Endodermal cell (in vitro differentiated cells): Measurements from ENCODE around the gene ADAMTS12. TPM values are rescaled to one million over a fixed set of nuclear protein-coding genes. Genes with fewer than 3 reads are reported as not detected.

Source experiments
- DNase-seq: peaks from one replicate; pipeline ENCODE4 v3.0.0-alpha.2; 2017
- H3K27ac ChIP-seq: 2 replicates; pipeline ENCODE4 v1.5.1; 2013; ENCODE audit warnings: mild to moderate bottlenecking, low read depth, low read length, moderate library complexity
- H3K27me3 ChIP-seq: 2 replicates; pipeline ENCODE4 v1.6.1; 2013; ENCODE audit warnings: mild to moderate bottlenecking, low read length, moderate library complexity; ENCODE audit not compliant: insufficient read depth, control insufficient read depth, poor library complexity, severe bottlenecking
- H3K36me3 ChIP-seq: 2 replicates; pipeline ENCODE4 v1.7.0; 2013; ENCODE audit warnings: mild to moderate bottlenecking, low read length, moderate library complexity; ENCODE audit not compliant: control insufficient read depth, insufficient read depth
- H3K4me1 ChIP-seq: one replicate; pipeline ENCODE4 v1.7.0; 2013; ENCODE audit warnings: low read length; ENCODE audit not compliant: control insufficient read depth, insufficient read depth
- H3K4me3 ChIP-seq: 2 replicates; pipeline ENCODE4 v1.5.1; 2013; ENCODE audit warnings: mild to moderate bottlenecking, low read length, moderate library complexity
- H3K9ac ChIP-seq: 2 replicates; pipeline ENCODE4 v1.6.1; 2013; ENCODE audit warnings: mild to moderate bottlenecking, low read length, moderate library complexity; ENCODE audit not compliant: poor library complexity, severe bottlenecking; ENCODE audit errors: extremely low read depth
- H3K9me3 ChIP-seq: 2 replicates; pipeline ENCODE4 v1.6.1; 2013; ENCODE audit warnings: mild to moderate bottlenecking, low read length, moderate library complexity; ENCODE audit not compliant: control insufficient read depth
- H3K27ac Mint-ChIP-seq: 2 replicates; pipeline ENCODE4 v1.8.0; 2020; ENCODE audit warnings: mixed read lengths
- H3K27me3 Mint-ChIP-seq: 2 replicates; pipeline ENCODE4 v1.8.0; 2021; ENCODE audit warnings: mild to moderate bottlenecking, mixed read lengths; ENCODE audit not compliant: insufficient read depth
- H3K36me3 Mint-ChIP-seq: 2 replicates; pipeline ENCODE4 v1.8.0; 2020; ENCODE audit warnings: low read depth, mixed read lengths
- H3K4me1 Mint-ChIP-seq: 2 replicates; pipeline ENCODE4 v1.8.0; 2020; ENCODE audit warnings: mixed read lengths
- H3K4me3 Mint-ChIP-seq: 2 replicates; pipeline ENCODE4 v1.8.0; 2020; ENCODE audit warnings: mild to moderate bottlenecking, moderate library complexity, mixed read lengths
- H3K9me3 Mint-ChIP-seq: 2 replicates; pipeline ENCODE4 v1.8.0; 2020; ENCODE audit warnings: mild to moderate bottlenecking, mixed read lengths
- WGBS, 2 experiments: methylation state at CpG; one replicate each; pipeline versions ENCODE4 v1.1.5 to v1.1.7; 2013; ENCODE audit warnings: missing lambda C conversion rate in 2 of 2, mixed read lengths in 1 of 2; ENCODE audit not compliant: insufficient coverage in 1 of 2, insufficient read length in 1 of 2; 5-methylcytosine and 5-hydroxymethylcytosine counted together
- total RNA-seq, 2 donors: library from RNA; stranded (reverse); fragmentation: NEBNext Ultra II Directional in 1 of 2; extraction: Animal tissue kit (Norgen Biotek cat#: 25700) in 1 of 2; gene quantifications; 2 replicates in 1 of 2; 3 replicates in 1 of 2; pipeline ENCODE4 v1.2.1, GENCODE V29; 2021
- TF ChIP-seq, protein P1 (sequence below): fragments of 200-600 bp; sonication (generic); conservative IDR thresholded peaks from 2 replicates; pipeline ENCODE4 v1.5.0; 2021; ENCODE audit warnings: antibody characterized with exemption, mild to moderate bottlenecking

The ADAMTS12 gene
- total RNA-seq, 2 donors from 2014 or later = 80.2 to 123 TPM

DNA sequence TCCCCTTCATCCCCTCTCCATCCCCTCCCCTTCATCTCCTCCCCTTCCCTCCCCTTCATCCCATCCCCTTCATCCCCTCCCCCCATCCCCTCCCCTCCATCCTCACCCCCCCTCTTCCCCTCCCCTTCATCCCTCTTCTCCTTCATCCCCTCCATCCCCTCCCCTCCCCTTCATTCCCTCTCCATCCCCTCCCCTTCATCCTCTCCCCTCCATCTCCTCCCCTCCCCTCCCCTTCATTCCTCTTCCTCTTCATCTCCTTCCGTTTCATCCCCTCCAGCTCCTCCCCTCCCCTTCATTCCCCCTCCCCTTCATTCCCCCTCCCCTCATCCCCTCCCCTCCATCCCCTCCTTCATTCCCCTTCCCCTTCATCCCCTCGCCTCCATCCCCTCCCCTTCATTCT is 410.9 kb downstream of the ADAMTS12 start:
- no peak overlapping the region for H3K9ac ChIP-seq
- H3K4me3 ChIP-seq = no peak overlapping the region
- no peaks in the 10 kb centered on the region for H3K9me3 ChIP-seq
- Mint-ChIP-seq H3K27ac (no peak overlapping the region), H3K4me1 (peaks cover 15% of the 10 kb centered on the region), H3K27me3 (no peaks in the 10 kb centered on the region), H3K36me3 (peaks cover 31% of the 10 kb centered on the region), H3K4me3 (no peak overlapping the region), H3K9me3 (no peaks in the 10 kb centered on the region)
- no peak overlapping the region for H3K27ac ChIP-seq
- H3K36me3 ChIP-seq = peaks cover 14% of the 10 kb centered on the region
- WGBS, 2 experiments = 82% methylated on average over 2 of the region's 2 CpGs; no CpG with 5 or more reads in 1 of the 2 experiments
- TF ChIP-seq, protein P1, sequence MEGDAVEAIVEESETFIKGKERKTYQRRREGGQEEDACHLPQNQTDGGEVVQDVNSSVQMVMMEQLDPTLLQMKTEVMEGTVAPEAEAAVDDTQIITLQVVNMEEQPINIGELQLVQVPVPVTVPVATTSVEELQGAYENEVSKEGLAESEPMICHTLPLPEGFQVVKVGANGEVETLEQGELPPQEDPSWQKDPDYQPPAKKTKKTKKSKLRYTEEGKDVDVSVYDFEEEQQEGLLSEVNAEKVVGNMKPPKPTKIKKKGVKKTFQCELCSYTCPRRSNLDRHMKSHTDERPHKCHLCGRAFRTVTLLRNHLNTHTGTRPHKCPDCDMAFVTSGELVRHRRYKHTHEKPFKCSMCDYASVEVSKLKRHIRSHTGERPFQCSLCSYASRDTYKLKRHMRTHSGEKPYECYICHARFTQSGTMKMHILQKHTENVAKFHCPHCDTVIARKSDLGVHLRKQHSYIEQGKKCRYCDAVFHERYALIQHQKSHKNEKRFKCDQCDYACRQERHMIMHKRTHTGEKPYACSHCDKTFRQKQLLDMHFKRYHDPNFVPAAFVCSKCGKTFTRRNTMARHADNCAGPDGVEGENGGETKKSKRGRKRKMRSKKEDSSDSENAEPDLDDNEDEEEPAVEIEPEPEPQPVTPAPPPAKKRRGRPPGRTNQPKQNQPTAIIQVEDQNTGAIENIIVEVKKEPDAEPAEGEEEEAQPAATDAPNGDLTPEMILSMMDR = no peak
- no peak for DNase-seq
- no peaks in the 10 kb centered on the region for H3K27me3 ChIP-seq
- H3K4me1 ChIP-seq = peaks cover 8% of the 10 kb centered on the region

DNA sequence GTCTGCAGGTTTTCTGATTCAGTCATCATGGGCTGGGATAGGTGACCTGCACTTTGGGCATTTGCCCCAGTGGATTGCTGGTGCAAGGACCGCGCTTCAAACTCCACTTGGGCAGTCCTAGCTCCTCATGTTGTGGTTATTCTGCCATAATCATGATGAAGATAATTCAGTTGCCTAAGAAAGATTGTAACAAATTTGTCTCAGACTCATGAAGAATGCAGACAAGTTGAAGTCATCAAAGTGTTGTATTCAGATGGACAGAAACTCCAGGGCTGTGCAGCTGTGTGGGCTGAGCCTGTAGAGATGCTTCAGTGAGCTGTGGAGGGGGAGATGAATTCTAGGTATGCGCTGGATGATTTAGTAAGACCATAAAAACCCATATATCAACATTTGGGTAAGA is 412.5 kb downstream of the ADAMTS12 start:
- Histone ChIP-seq H3K27me3 (no peaks in the 10 kb centered on the region), H3K27ac (no peak overlapping the region), H3K4me1 (peaks cover 8% of the 10 kb centered on the region), H3K9me3 (peaks cover 15% of the 10 kb centered on the region), H3K4me3 (no peak overlapping the region), H3K9ac (no peak overlapping the region), H3K36me3 (peaks cover 29% of the 10 kb centered on the region)
- Mint-ChIP-seq H3K36me3 (peaks cover 46% of the 10 kb centered on the region), H3K4me1 (peaks cover 12% of the 10 kb centered on the region), H3K27ac (peak overlapping the region; percentile 46), H3K9me3 (peaks cover 2% of the 10 kb centered on the region), H3K27me3 (no peaks in the 10 kb centered on the region), H3K4me3 (no peak overlapping the region)
- 96% methylated on average over 2 of the region's 3 CpGs; no CpG with 5 or more reads in 1 of the 2 experiments for WGBS, 2 experiments
- no peak for DNase-seq
- TF ChIP-seq, protein P1 = no peak

DNA sequence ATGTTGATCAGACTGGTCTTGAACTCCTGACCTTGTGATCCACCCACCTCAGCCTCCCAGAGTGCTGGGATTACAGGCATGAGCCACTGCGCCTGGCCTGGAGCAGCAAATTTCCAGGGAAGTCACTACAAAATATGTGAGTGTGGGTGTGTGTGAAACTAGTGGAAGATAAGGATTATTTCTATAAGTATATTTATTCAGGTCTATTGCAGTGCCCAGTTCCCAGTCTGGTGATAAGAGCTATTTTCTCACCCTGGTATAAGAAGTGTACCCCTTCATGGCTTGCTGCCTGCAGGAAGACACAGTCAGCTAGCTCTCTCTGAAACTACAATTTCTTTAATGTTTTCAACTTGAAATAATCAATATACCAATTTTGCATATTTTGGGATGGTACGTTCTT is 414.0 kb downstream of the ADAMTS12 start:
- H3K36me3 ChIP-seq = peaks cover 43% of the 10 kb centered on the region
- TF ChIP-seq, protein P1 = no peak
- H3K4me1 Mint-ChIP-seq = peaks cover 17% of the 10 kb centered on the region
- H3K4me3 Mint-ChIP-seq = no peak overlapping the region
- WGBS, 2 experiments = 94 to 100% methylated on average over 1 to 2 of the region's 2 CpGs
- H3K4me1 ChIP-seq = peaks cover 7% of the 10 kb centered on the region
- no peaks in the 10 kb centered on the region for H3K27me3 ChIP-seq
- DNase-seq = no peak
- peaks cover 59% of the 10 kb centered on the region for H3K36me3 Mint-ChIP-seq
- no peak overlapping the region for H3K27ac ChIP-seq
- H3K9me3 Mint-ChIP-seq = peaks cover 5% of the 10 kb centered on the region
- H3K9me3 ChIP-seq = peaks cover 29% of the 10 kb centered on the region
- H3K9ac ChIP-seq = no peak overlapping the region
- no peaks in the 10 kb centered on the region for H3K27me3 Mint-ChIP-seq
- H3K27ac Mint-ChIP-seq = no peak overlapping the region
- no peak overlapping the region for H3K4me3 ChIP-seq
